ENCODE data around the gene SIGMAR1. TPM values are rescaled to one million over a fixed set of nuclear protein-coding genes. Genes with fewer than 3 reads are reported as not detected.

Gene SIGMAR1
- total and polyA plus RNA-seq, 4 donors = 26.0 to 72.0 (median 63.3) TPM

- H3K4me1 ChIP-seq (ENCODE audit: control insufficient read depth in 5 of 5, insufficient read depth in 5 of 5, low read length in 5 of 5) = peaks cover 0 to 13% (median 9%) of the 10 kb centered on the region in 5 donors
- H3K27ac ChIP-seq (ENCODE audit: low read depth in 1 of 2, low read length in 1 of 2) = no peak overlapping the region
- no peaks in the 10 kb centered on the region for H3K36me3 ChIP-seq (ENCODE audit: control insufficient read depth in 4 of 4, insufficient read depth in 4 of 4, low read length in 4 of 4)
- WGBS, 2 donors = 14 to 20% methylated on average over 39 of the region's 39 CpGs
- no peak overlapping the region for H3K9ac ChIP-seq (ENCODE audit: insufficient read depth in 1 of 2, low read length in 2 of 2)
- TF ChIP-seq, protein P1, sequence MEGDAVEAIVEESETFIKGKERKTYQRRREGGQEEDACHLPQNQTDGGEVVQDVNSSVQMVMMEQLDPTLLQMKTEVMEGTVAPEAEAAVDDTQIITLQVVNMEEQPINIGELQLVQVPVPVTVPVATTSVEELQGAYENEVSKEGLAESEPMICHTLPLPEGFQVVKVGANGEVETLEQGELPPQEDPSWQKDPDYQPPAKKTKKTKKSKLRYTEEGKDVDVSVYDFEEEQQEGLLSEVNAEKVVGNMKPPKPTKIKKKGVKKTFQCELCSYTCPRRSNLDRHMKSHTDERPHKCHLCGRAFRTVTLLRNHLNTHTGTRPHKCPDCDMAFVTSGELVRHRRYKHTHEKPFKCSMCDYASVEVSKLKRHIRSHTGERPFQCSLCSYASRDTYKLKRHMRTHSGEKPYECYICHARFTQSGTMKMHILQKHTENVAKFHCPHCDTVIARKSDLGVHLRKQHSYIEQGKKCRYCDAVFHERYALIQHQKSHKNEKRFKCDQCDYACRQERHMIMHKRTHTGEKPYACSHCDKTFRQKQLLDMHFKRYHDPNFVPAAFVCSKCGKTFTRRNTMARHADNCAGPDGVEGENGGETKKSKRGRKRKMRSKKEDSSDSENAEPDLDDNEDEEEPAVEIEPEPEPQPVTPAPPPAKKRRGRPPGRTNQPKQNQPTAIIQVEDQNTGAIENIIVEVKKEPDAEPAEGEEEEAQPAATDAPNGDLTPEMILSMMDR (IDR thresholded peaks at IDR 0.05; ENCODE audit: control extremely low read depth, extremely low read depth) = no peak
- H3K4me3 ChIP-seq = no peak overlapping the region
- H3K27me3 ChIP-seq (ENCODE audit: control insufficient read depth in 3 of 3, insufficient read depth in 3 of 3, low read length in 2 of 3) = peaks cover 7 to 78% (median 73%) of the 10 kb centered on the region in 3 donors
- DNase-seq (no peak), ATAC-seq (ENCODE audit: insufficient read depth, low FRiP score) (no peak)
- H3K9me3 ChIP-seq (ENCODE audit: control insufficient read depth in 4 of 4, insufficient read depth in 3 of 4, low read length in 3 of 4) = peaks cover 0 to 6% (median 0%) of the 10 kb centered on the region in 4 donors
Observed at GRCh38 chr9:34624475-34625185, 13.0 kb downstream of the SIGMAR1 start.

GRCh38 chr9:34623374-34624235 lies 14.0 kb downstream of the SIGMAR1 start:
- 8 to 9% methylated on average over 56 to 63 of the region's 63 CpGs for WGBS, 2 donors
- H3K9me3 ChIP-seq (ENCODE audit: control insufficient read depth in 4 of 4, insufficient read depth in 3 of 4, low read length in 3 of 4) = peaks cover 0 to 6% (median 0%) of the 10 kb centered on the region in 4 donors
- H3K4me1 ChIP-seq (ENCODE audit: control insufficient read depth in 5 of 5, insufficient read depth in 5 of 5, low read length in 5 of 5) = peaks cover 0 to 16% (median 12%) of the 10 kb centered on the region in 5 donors
- H3K27me3 ChIP-seq (ENCODE audit: control insufficient read depth in 3 of 3, insufficient read depth in 3 of 3, low read length in 2 of 3) = peaks cover 7 to 71% (median 67%) of the 10 kb centered on the region in 3 donors
- TF ChIP-seq, protein P1 (IDR thresholded peaks at IDR 0.05; ENCODE audit: control extremely low read depth, extremely low read depth) = no peak
- ATAC-seq (ENCODE audit: insufficient read depth, low FRiP score) (no peak), DNase-seq (no peak)
- H3K36me3 ChIP-seq (ENCODE audit: control insufficient read depth in 4 of 4, insufficient read depth in 4 of 4, low read length in 4 of 4) = no peaks in the 10 kb centered on the region
- H3K27ac ChIP-seq (ENCODE audit: low read depth in 1 of 2, low read length in 1 of 2) = no peak overlapping the region
- no peak overlapping the region for H3K4me3 ChIP-seq
- H3K9ac ChIP-seq (ENCODE audit: insufficient read depth in 1 of 2, low read length in 2 of 2) = no peak overlapping the region

DNA sequence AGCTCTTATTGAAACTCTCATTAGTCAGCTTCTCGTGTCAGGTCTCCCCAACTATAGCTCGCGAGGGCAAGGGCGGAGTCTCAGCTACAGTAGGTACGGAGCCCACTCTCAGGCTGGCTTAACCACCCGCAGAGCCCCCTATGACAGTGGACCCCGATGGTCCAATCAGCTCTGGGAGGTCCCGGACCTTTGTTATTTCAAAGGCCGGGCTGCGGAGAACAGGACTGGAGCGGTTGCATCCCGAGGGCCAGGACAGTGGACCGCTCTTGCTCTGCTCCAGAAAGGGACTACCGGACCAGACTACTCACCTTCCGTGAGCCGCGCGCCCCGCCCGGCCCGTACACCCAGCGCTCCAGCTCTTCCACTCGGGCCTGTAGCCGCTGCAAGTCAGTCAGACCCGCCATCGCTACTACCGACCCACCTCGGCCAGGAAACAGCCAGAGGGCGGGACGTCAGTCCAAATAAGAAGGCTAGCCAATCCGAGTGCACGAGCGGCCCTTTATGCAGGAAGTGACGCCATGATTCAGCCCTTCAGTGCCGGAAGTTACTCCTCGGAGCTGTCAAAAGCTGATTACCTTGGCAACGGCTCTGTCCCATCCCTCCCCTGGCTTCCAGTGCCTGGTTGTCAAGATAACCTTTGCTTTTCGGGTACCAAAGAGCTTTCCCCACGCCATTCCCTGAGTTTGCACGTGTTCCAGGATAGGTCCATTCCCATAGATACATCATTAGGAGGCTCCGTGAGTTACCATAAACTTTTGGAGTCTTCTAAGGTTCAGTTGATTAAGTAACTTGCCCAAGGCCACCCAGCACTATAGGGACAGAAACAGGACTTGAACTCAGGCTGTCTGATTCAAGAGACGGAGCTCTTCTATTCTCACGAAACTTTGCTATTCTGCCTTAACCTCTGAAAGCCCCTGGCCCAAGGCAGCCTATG lies 17.3 kb downstream of the SIGMAR1 start, which contains the start of gene DCTN3:
DCTN3 (minus strand) TSS at position 435 of the 934 bp plus-strand sequence; CDS start at position 404, 31 bp downstream.
- Histone ChIP-seq H3K9me3 (ENCODE audit: control insufficient read depth in 4 of 4, insufficient read depth in 3 of 4, low read length in 3 of 4) (peaks cover 0 to 6% (median 0%) of the 10 kb centered on the region in 4 donors), H3K27ac (ENCODE audit: low read depth in 1 of 2, low read length in 1 of 2) (peak within 1 kb of the TSS in 1 of 2 donors; percentile 58), H3K4me3 (peak within 1 kb of the TSS; percentile 83), H3K36me3 (ENCODE audit: control insufficient read depth in 4 of 4, insufficient read depth in 4 of 4, low read length in 4 of 4) (peaks cover 5 to 24% (median 17%) of the 10 kb centered on the region in 4 donors), H3K4me1 (ENCODE audit: control insufficient read depth in 5 of 5, insufficient read depth in 5 of 5, low read length in 5 of 5) (peaks cover 0 to 13% (median 7%) of the 10 kb centered on the region in 5 donors), H3K27me3 (ENCODE audit: control insufficient read depth in 3 of 3, insufficient read depth in 3 of 3, low read length in 2 of 3) (peaks cover 4 to 38% (median 35%) of the 10 kb centered on the region in 3 donors), H3K9ac (ENCODE audit: insufficient read depth in 1 of 2, low read length in 2 of 2) (peak within 1 kb of the TSS; percentile 51 to 63)
- TF ChIP-seq, protein P1 (IDR thresholded peaks at IDR 0.05; ENCODE audit: control extremely low read depth, extremely low read depth) = no peak
- peak; percentile 96 for ATAC-seq (ENCODE audit: insufficient read depth, low FRiP score)
- peak; percentile 95 to 97 (median 96) for DNase-seq
- 5% methylated on average over 43 of the region's 43 CpGs for WGBS, 2 donors

All from lung (tissue), 12 donors.